Activated B cell treated with CpG ODN at 0.5 μM for 24 hours (primary cell): Measurements from ENCODE around the gene ID4. TPM values are rescaled to one million over a fixed set of nuclear protein-coding genes. Genes with fewer than 3 reads are reported as not detected.

Experiments
- ATAC-seq: fragments of 200-7000 bp; cut with Tn5 transposase; one replicate; pipeline ENCODE4 v1.10.0; 2021; ENCODE audit warnings: low read depth, mild to moderate bottlenecking, moderate library complexity
- CTCF ChIA-PET: fragments of 350-600 bp; sonication (Branson Sonifier 250); formaldehyde crosslinking; loops from one replicate; lab custom pipeline; 2021; ENCODE audit warnings: antibody characterized with exemption; lab: Charles Lee
- POLR2A ChIA-PET: fragments of 350-600 bp; sonication (Branson Sonifier 250); formaldehyde crosslinking; loops from one replicate; lab custom pipeline; 2021; ENCODE audit warnings: antibody characterized with exemption; lab: Charles Lee
- DNase-seq: peaks from one replicate; pipeline ENCODE4 v3.0.0; 2022
- H3K27ac Mint-ChIP-seq: one replicate; pipeline ENCODE4 v1.8.0; 2020; ENCODE audit warnings: mixed read lengths
- H3K27me3 Mint-ChIP-seq: one replicate; pipeline ENCODE4 v1.8.0; 2021; ENCODE audit warnings: mixed read lengths
- H3K36me3 Mint-ChIP-seq: one replicate; pipeline ENCODE4 v1.8.0; 2021; ENCODE audit warnings: low read depth, mixed read lengths
- H3K4me1 Mint-ChIP-seq: one replicate; pipeline ENCODE4 v1.8.0; 2021; ENCODE audit warnings: mixed read lengths
- H3K4me3 Mint-ChIP-seq: one replicate; pipeline ENCODE4 v1.8.0; 2020; ENCODE audit warnings: mild to moderate bottlenecking, mixed read lengths
- H3K9me3 Mint-ChIP-seq: one replicate; pipeline ENCODE4 v1.8.0; 2020; ENCODE audit warnings: mixed read lengths
- intact Hi-C: fragments of 100-400 bp; cut with micrococcal nuclease; formaldehyde crosslinking; loops from one replicate; pipeline ENCODE4 v1.15.1; 2024
- total RNA-seq: library from RNA; stranded (reverse); gene quantifications from 2 replicates; pipeline ENCODE4 v1.2.3, GENCODE V29; 2022
- TF ChIP-seq, protein P1 (sequence below): fragments of 200-600 bp; IDR thresholded peaks from one replicate; pipeline ENCODE4 v1.8.0; 2022; ENCODE audit warnings: antibody characterized with exemption, mild to moderate bottlenecking

Gene ID4
- total RNA-seq, 1 donor from 2014 or later = not detected

DNA sequence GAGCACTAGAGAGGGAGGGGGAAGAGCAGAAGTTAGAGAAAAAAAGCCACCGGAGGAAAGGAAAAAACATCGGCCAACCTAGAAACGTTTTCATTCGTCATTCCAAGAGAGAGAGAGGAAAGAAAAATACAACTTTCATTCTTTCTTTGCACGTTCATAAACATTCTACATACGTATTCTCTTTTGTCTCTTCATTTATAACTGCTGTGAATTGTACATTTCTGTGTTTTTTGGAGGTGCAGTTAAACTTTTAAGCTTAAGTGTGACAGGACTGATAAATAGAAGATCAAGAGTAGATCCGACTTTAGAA is 2.0 kb downstream of the ID4 start:
- Mint-ChIP-seq H3K4me3 (no peak overlapping the region), H3K27me3 (peaks cover 46% of the 10 kb centered on the region), H3K9me3 (peaks cover 5% of the 10 kb centered on the region), H3K36me3 (no peaks in the 10 kb centered on the region), H3K4me1 (peaks cover 9% of the 10 kb centered on the region), H3K27ac (no peak overlapping the region)
- TF ChIP-seq, protein P1, sequence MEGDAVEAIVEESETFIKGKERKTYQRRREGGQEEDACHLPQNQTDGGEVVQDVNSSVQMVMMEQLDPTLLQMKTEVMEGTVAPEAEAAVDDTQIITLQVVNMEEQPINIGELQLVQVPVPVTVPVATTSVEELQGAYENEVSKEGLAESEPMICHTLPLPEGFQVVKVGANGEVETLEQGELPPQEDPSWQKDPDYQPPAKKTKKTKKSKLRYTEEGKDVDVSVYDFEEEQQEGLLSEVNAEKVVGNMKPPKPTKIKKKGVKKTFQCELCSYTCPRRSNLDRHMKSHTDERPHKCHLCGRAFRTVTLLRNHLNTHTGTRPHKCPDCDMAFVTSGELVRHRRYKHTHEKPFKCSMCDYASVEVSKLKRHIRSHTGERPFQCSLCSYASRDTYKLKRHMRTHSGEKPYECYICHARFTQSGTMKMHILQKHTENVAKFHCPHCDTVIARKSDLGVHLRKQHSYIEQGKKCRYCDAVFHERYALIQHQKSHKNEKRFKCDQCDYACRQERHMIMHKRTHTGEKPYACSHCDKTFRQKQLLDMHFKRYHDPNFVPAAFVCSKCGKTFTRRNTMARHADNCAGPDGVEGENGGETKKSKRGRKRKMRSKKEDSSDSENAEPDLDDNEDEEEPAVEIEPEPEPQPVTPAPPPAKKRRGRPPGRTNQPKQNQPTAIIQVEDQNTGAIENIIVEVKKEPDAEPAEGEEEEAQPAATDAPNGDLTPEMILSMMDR = no peak
- DNase-seq = no peak
- no peak for ATAC-seq
- intact Hi-C loops = no loop called here
- ChIA-PET POLR2A (no interaction called here), CTCF (no interaction called here)

DNA sequence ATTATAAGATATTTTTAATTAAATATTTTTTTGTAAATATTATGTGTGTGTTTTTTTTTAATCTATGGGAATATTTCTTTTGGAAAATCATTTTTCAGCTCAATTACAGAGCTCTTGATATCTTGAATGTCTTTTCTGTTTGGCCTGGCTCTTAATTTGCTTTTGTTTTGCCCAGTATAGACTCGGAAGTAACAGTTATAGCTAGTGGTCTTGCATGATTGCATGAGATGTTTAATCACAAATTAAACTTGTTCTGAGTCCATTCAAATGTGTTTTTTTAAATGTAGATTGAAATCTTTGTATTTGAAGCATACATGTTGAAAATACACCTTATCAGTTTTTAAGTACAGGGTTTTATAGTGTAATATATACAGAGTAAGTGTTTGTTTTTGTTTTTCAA is 2.6 kb downstream of the ID4 start:
- no peak overlapping the region for H3K27ac Mint-ChIP-seq
- H3K36me3 Mint-ChIP-seq = no peaks in the 10 kb centered on the region
- CTCF ChIA-PET = no interaction called here
- intact Hi-C loops = no loop called here
- H3K4me3 Mint-ChIP-seq = no peak overlapping the region
- DNase-seq = no peak
- ATAC-seq = no peak
- TF ChIP-seq, protein P1 = no peak
- peaks cover 9% of the 10 kb centered on the region for H3K4me1 Mint-ChIP-seq
- H3K9me3 Mint-ChIP-seq = peaks cover 5% of the 10 kb centered on the region
- H3K27me3 Mint-ChIP-seq = peaks cover 43% of the 10 kb centered on the region
- POLR2A ChIA-PET = no interaction called here

DNA sequence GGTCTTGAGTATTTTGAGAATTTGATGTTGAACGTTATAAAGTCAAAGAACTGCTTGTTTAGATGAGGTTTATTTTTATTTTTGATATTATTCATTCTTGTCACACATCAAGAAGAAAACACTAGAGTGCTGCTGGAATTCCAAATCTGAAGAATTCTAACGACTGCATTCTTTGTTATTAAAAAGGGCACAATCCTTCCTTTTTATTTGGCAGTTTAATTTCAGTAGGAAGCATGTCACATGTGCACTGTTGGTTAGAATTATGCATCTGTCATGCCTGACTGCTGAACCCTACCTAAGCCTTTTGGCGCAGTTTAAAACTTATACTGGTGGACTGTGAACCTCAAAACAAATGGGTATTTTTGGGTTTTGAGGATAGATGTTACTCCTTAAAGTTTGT is 4.0 kb downstream of the ID4 start:
- TF ChIP-seq, protein P1 = no peak
- H3K4me1 Mint-ChIP-seq = peaks cover 9% of the 10 kb centered on the region
- no peaks in the 10 kb centered on the region for H3K36me3 Mint-ChIP-seq
- H3K4me3 Mint-ChIP-seq = no peak overlapping the region
- DNase-seq (no peak), ATAC-seq (no peak)
- ChIA-PET CTCF (no interaction called here), POLR2A (no interaction called here)
- peaks cover 32% of the 10 kb centered on the region for H3K27me3 Mint-ChIP-seq
- H3K27ac Mint-ChIP-seq = no peak overlapping the region
- intact Hi-C loops = no loop called here
- no peaks in the 10 kb centered on the region for H3K9me3 Mint-ChIP-seq

DNA sequence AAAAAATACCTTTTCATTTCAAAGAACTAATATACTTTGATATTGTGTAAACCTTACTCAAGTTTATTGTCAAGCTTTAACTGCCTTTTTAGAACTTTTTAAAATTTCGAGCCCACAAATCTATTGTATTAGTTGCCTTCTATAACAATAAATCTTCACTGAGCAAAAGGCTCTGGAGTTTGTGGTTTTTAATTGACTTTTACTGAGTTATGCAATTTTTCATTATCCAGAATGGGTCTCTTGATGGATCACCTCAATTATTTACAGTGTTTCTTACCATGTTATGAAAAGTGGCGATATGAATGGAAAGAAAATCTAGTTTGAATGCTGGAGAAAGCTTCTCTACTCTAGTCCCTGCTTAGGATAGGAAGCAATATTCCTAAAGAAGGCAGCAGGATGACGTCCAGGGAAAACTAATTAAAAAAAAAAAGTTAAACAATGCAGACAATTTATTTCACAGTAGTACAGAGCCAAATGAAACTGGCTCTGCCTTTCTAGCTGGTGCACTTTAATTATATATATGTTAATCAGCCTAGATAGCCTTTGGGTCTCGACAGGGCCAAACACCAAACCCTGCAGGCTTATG is 5.0 kb downstream of the ID4 start:
- TF ChIP-seq, protein P1 = no peak
- intact Hi-C loops = no loop called here
- CTCF ChIA-PET = no interaction called here
- no peaks in the 10 kb centered on the region for H3K9me3 Mint-ChIP-seq
- H3K36me3 Mint-ChIP-seq = no peaks in the 10 kb centered on the region
- peaks cover 29% of the 10 kb centered on the region for H3K27me3 Mint-ChIP-seq
- H3K4me1 Mint-ChIP-seq = peaks cover 9% of the 10 kb centered on the region
- ATAC-seq (no peak), DNase-seq (no peak)
- H3K4me3 Mint-ChIP-seq = no peak overlapping the region
- no peak overlapping the region for H3K27ac Mint-ChIP-seq
- POLR2A ChIA-PET = no interaction called here

DNA sequence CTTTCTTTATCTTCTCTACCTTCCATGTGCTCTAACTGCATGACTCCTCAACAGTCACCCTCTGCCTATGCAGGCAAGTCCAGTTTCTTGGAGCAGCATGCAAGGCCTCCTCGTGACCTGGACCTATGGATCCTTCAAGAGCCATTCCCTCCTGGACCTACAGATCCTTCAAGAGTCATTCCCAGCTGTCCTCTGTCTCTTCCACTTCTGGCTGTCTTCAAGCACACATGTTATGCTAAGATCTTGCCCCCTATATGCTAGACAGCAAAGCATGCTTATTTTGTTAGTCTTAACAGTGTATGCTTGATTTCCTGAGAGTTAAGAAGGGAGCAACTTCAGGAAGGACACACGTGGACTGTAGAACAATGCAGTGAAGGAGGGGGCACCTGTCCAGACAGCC is 7.5 kb downstream of the ID4 start:
- H3K4me1 Mint-ChIP-seq = no peaks in the 10 kb centered on the region
- no peak overlapping the region for H3K27ac Mint-ChIP-seq
- ATAC-seq (no peak), DNase-seq (no peak)
- ChIA-PET POLR2A (no interaction called here), CTCF (no interaction called here)
- intact Hi-C loops = no loop called here
- H3K9me3 Mint-ChIP-seq = no peaks in the 10 kb centered on the region
- H3K36me3 Mint-ChIP-seq = no peaks in the 10 kb centered on the region
- no peak overlapping the region for H3K4me3 Mint-ChIP-seq
- TF ChIP-seq, protein P1 = no peak
- peaks cover 22% of the 10 kb centered on the region for H3K27me3 Mint-ChIP-seq
